HT1080 (cell line): Measurements from ENCODE around the gene RASA3. TPM values are rescaled to one million over a fixed set of nuclear protein-coding genes. Genes with fewer than 3 reads are reported as not detected.
A peak's percentile ranks its signal among the peaks of the same experiment; 100 is the strongest.

Experiments
- DNase-seq: peaks from one replicate; pipeline ENCODE4 v3.0.0-alpha.2; 2015; ENCODE audit warnings: low read depth
- total RNA-seq: library from RNA; depleted of rRNA; stranded (reverse); fragments of >200 nt; shearing (Covaris generic); gene quantifications from 2 replicates; pipeline ENCODE4 v1.2.3, GENCODE V29; 2014

RASA3 gene
- total RNA-seq, 1 experiment from 2014 or later, result 41.7 TPM

DNA sequence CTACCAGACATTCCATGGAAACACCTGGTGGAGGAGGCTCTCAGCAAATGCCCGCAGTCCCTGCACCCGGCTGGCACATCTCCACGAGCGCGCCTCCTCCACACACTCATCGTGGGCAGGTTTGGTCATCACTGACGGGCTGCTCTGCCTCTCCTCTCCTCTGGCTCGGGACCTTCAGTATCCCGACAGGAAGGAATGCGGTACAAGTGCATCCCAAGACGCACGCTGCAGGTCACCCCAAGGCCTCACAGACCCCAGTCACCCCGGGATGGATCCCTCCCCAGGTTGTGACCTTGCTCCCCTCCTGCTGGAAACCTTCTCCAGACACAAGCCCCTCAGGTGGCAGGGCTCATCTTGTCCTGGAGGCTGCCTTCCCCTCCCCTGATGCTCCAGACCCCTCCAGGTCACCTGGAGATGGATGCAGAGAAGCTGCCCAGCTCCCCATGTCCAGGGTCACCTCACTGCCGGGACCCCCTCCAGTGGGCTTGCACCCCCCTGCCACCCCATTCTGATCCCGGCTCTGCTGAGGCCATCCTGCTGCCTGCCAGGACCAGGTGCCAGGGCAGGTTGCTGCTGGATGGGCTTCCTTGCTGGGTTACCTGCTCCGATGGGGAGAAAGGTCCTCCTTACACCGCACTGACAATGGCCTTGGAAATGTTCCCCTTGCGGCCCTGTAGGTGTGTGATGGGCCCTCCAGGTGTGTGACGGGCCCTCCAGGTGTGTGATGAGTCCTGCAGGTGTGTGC, 188.4 kb downstream of the RASA3 start:
- no peak for DNase-seq

- DNase-seq, result no peak
Measured at GRCh38 chr13:113942591-113943103, 189.8 kb downstream of the RASA3 start.

DNA sequence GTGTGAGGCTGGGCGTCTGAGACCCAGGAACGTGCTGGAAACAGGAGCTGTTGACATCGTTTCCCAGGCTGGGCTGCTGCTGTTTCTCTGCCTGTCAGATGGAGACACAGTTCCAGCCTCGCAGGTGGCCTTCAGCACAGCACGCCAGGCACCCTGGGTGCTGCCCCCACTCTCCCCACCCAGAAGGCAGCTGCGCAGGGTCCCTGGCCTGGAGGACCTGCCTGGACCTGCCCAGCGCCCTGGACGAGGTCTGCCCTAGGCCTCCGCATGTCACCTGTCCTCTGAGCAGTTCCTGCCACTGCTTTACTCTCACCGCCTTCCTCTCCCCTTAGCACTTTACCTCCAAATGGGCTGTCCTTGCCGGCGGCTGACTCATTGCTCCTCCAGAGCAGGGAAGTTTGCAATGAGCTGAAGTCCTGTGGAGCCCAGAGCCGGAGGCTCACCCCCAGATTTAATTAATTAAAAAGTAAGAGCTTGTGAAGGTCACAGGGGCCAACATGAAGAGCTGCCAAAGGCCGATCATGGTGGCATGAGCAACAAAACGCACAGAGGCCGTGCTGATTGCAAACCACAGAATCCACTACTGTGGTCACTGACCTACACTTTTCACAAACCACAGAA, 190.7 kb downstream of the RASA3 start:
- peak; percentile 32 for DNase-seq

GRCh38 chr13:113939944-113940297, 192.5 kb downstream of the RASA3 start:
- no peak for DNase-seq

- DNase-seq, result no peak
Measured at GRCh38 chr13:113939129-113939943, 193.1 kb downstream of the RASA3 start.

GRCh38 chr13:113938716-113939115, 193.7 kb downstream of the RASA3 start:
- DNase-seq, result no peak

- DNase-seq, result no peak
Measured at GRCh38 chr13:113938246-113938645, 194.2 kb downstream of the RASA3 start.

GRCh38 chr13:113937527-113938180, 194.8 kb downstream of the RASA3 start:
- no peak for DNase-seq

DNA sequence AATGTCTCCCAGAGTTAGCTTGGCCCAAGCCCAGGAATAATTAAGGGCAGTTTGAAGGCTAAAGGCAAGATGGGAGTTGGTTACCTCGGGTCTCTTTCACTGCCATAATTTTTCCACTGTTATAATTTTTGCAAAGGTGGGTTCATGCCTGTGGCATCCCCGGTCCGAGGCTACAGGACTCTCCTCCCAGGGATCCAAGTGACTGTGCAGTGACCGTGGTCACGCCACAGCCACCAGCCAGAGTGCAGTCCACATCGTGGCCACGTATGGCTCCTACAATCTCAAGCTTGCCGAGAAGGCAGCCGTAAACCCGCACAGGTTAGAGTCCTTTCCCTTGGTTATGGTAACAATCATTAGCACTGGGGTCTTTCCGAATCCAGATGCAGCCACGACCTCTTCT, 195.3 kb downstream of the RASA3 start:
- no peak for DNase-seq

GRCh38 chr13:113936166-113936965, 196.1 kb downstream of the RASA3 start:
- DNase-seq, result no peak

- DNase-seq, result no peak
Measured at GRCh38 chr13:113935001-113935844, 197.2 kb downstream of the RASA3 start.

- no peak for DNase-seq
Measured at GRCh38 chr13:113934576-113934975, 197.8 kb downstream of the RASA3 start.

DNA sequence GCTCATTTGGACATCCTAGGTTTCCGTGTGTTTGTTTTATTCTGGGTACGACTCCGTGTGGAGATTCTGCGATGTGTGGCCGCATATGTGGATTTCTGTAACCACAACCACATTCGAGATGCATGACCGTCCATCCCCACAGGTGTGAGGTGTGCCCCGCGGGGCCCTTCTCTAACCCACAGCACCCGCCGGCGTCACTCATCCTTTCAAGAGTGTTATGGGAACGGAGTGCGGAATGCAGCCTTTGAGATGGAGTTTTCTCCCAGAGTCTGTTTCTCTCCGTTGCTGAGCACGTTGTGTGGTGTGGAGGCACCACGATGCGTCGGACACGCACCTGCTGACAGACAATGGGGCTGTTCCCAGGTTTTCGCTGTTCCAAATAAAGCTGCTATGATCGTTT, 198.5 kb downstream of the RASA3 start:
- no peak for DNase-seq

DNA sequence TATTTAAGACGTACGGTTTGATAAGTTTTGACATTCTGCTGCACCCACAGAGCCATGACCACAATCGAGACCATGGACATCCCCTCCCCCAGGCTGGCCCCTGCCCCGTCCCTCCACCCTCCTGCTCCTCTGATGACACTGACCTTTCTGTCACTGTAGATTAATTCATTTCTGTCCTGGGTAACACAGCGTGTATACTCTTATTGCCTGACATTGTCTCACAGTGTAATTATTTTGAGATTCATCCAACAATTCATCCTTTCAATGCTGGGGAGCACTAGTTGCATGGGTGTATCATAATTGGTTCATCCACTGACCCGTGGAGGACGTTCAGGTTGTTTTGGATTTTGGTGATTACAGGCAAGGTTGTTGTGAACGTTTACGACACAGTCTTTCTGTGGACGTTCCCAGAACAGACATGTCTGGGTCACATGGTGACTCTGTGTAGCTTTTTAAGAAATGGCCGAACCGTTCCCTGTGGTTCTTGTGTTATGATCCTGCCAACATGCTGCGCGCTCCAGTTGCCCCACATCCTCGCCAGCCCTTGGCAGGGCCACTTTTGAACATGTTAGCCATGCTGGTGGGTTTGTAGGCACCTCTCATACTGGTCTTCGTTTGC, 200.5 kb downstream of the RASA3 start:
- no peak for DNase-seq

DNA sequence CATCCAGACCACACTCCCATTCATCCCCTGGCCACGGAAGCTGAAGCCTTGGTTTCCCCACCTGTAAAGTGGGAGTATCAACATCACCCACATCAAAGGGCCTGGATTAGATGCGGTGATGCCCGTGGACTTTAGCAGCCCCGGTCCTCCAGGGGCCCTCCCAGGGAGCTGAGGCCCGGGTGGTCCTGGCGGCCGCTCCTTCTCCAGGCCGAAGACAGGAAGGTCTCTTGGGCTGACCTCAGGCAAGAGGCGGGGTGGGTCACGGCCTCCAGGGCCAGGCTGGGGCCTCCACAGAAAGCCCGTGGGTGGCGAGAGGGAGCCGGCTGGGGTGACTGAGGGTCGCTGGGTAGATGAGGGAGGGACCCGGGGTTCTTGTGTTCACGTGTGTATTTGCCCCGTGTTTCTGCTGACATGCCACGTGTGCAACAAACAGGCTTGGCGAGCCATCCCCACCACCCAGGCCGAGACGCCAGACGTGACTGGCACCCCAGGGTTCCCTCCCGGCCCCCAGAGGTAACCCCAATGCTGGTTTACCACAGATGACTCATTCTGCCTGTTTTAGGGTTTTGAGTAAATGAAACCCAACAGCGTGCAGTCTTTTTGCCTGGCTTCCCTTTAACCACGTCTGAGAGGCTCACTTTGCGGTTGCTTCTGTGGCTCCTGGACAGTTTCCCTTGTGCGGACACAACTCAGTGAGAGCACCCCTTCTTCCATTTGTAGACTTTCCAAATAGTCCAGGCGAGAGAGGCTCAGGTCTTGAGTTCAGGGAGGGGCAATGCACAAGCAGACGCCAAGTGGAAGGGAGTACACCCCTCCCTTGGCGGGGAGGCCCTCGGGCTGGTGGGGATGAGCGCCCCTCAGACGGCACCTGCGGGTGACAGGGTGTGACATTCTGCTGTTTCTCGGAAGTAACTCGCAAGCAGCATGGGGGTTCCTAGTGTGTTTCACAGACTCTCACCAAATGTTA, 201.5 kb downstream of the RASA3 start:
- DNase-seq, result no peak

DNA sequence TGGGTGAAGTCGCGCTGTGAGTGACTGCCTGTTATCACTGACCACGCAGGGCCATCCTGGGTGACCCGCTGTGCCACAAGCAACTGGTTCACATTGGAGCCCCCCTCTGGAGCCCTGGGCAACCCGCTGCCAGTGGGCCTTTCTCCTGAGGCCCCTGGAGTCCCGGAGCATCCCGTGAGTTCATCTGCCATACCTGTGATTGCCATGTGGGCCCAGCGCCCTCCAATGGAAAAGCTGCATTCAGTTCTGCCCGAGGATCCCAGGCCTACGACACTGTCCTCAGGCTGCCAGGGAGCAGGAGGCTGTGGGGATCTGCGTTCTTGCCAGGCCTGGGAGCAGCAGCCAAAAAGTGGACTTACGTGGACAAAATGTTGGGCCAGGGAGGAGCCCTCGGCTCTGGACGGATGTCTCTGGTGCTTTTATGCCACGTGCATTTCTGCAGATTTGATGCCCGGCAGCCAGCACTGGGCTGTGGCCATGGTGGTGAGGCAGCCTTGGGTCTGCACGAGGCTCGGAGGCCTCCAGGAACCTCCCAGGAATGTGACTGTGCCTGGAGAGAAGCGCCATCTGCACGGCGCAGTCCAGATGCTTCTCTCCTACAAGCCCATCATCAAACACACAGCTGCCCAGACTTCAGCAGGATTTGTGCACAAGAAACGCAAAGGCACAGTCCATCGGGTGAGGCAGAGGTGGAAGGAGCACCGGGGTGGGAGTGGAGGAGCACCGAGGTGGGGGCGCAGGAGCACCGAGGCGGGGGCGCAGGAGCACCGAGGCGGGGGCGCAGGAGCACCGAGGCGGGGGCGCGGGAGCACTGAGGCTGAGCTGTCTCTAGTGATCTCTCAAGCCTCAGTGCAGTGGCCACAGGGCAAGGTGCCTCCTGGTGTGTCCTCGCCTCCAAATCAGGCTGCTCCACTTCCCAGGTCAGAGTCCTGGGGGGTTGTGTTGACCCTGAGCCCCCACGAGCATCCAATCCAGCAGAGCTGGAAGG, 202.5 kb downstream of the RASA3 start:
- DNase-seq, result no peak
